GM19193 (cell line): Measurements from ENCODE around the gene SRRM5.

Experiments
- POLR2A ChIP-seq: IDR thresholded peaks from 4 replicates; pipeline ENCODE4 v1.6.1; 2011; ENCODE audit not compliant: insufficient read depth, insufficient read length; ENCODE audit errors: extremely low read depth

SRRM5 gene

GRCh38 chr19:43639519-43640423 lies 27.9 kb downstream of the SRRM5 start, which contains the start of gene CADM4:
TSS of gene CADM4 (minus strand) at chr19:43639850. CDS start at chr19:43639790, 60 bp downstream.
- TF ChIP-seq POLR2A, result no peak

GRCh38 chr19:43640424-43640757 lies 28.5 kb downstream of the SRRM5 start:
- no peak for TF ChIP-seq POLR2A

GRCh38 chr19:43641333-43641732 lies 29.4 kb downstream of the SRRM5 start:
- no peak for TF ChIP-seq POLR2A

GRCh38 chr19:43642531-43642930 lies 30.6 kb downstream of the SRRM5 start:
- no peak for TF ChIP-seq POLR2A

GRCh38 chr19:43643326-43643725 lies 31.4 kb downstream of the SRRM5 start:
- TF ChIP-seq POLR2A, result no peak

- no peak for TF ChIP-seq POLR2A
These were observed 32.3 kb downstream of the SRRM5 start for GRCh38 chr19:43644181-43644580.

GRCh38 chr19:43648633-43649032 lies 36.7 kb downstream of the SRRM5 start:
- TF ChIP-seq POLR2A, result no peak

GRCh38 chr19:43649514-43649913 lies 37.6 kb downstream of the SRRM5 start:
- TF ChIP-seq POLR2A, result no peak

GRCh38 chr19:43651758-43652545 lies 40.1 kb downstream of the SRRM5 start:
- TF ChIP-seq POLR2A, result no peak

- no peak for TF ChIP-seq POLR2A
These were observed 40.6 kb downstream of the SRRM5 start for GRCh38 chr19:43652546-43652874.

- TF ChIP-seq POLR2A, result no peak
These were observed 44.5 kb downstream of the SRRM5 start for GRCh38 chr19:43656436-43656835.

- no peak for TF ChIP-seq POLR2A
These were observed 46.1 kb downstream of the SRRM5 start for GRCh38 chr19:43658001-43658400.

GRCh38 chr19:43658494-43658893 lies 46.6 kb downstream of the SRRM5 start:
- no peak for TF ChIP-seq POLR2A

GRCh38 chr19:43660301-43660970 lies 48.5 kb downstream of the SRRM5 start:
- no peak for TF ChIP-seq POLR2A

- no peak for TF ChIP-seq POLR2A
These were observed 49.1 kb downstream of the SRRM5 start for GRCh38 chr19:43660971-43661360.
